Measurements from ENCODE around the gene COL20A1. TPM values are rescaled to one million over a fixed set of nuclear protein-coding genes. Genes with fewer than 3 reads are reported as not detected.

Gene COL20A1
- total RNA-seq, 4 donors from 2014 or later, result 0.20 to 0.44 TPM; not detected in 2

GRCh38 chr20:63367446-63368055 lies 74.6 kb downstream of the COL20A1 start:
- no peaks in the 10 kb centered on the region for H3K9me3 ChIP-seq
- H3K4me1 ChIP-seq, result no peaks in the 10 kb centered on the region
- DNase-seq (ENCODE audit: low spot score in 2 of 2), result no peak
- no peak overlapping the region for H3K27ac ChIP-seq
- TF ChIP-seq POLR2A (IDR thresholded peaks at IDR 0.05) (no peak), CTCF (IDR thresholded peaks at IDR 0.05) (no peak), EP300 (IDR thresholded peaks at IDR 0.05) (no peak)
- no peak overlapping the region for H3K4me3 ChIP-seq
- H3K36me3 ChIP-seq, result no peaks in the 10 kb centered on the region
- H3K27me3 ChIP-seq, result peaks cover 0 to 81% of the 10 kb centered on the region in 2 donors
- 32 to 46% methylated on average over 16 to 21 of the region's 24 CpGs for WGBS, 2 donors

DNA sequence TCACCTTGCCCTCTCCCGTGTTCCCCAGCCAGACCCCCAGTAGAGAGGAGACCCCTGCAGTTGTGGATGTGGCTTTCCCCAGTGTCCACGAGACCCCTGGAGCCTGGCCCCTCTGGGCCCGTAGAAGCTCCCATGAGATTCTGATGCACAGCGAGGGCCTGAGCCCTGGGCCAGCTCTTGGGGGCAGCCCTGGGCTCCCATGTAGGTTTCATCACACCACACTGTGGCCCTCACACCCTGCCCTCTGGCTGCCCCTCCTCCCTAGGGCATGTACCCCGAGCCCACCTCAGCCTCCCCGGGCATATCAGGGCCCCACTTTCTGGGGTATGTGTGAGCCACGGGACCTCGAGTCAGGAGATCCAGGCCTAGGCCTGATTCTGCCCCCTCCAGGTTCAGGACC lies 75.2 kb downstream of the COL20A1 start:
- Histone ChIP-seq H3K27me3 (peaks cover 0 to 81% of the 10 kb centered on the region in 2 donors), H3K36me3 (no peaks in the 10 kb centered on the region), H3K9me3 (no peaks in the 10 kb centered on the region), H3K4me3 (no peak overlapping the region), H3K27ac (no peak overlapping the region), H3K4me1 (no peaks in the 10 kb centered on the region)
- WGBS, 2 donors, result 73 to 86% methylated on average over 6 to 8 of the region's 8 CpGs
- TF ChIP-seq POLR2A (IDR thresholded peaks at IDR 0.05), result no peak
- no peak for TF ChIP-seq EP300 (IDR thresholded peaks at IDR 0.05)
- no peak for TF ChIP-seq CTCF (IDR thresholded peaks at IDR 0.05)
- no peak for DNase-seq (ENCODE audit: low spot score in 2 of 2)

DNA sequence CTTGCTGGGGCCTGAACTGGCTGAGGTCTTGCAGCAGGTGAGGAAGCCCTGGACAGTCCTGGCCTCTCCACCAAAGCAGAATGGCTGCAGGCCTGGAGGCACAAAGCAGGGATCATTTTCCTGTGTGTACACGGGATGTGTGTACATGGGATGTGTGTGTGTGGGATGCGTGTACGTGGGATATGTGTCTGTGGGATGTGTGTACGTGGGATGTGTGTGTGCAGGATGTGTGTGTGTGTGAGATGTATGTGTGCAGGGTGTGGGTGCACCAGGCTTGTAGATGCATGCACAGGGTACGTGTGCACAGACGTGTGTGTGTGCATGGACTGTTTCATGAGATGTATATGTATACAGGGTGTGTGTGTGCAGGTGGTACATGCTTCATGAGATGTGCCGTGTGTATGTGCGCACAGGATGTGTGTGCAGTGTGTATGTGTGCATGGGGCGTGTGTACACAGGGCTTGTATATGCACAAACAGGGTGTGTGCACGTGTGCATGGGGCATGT lies 76.1 kb downstream of the COL20A1 start:
- H3K4me1 ChIP-seq, result no peaks in the 10 kb centered on the region
- H3K27me3 ChIP-seq, result peaks cover 0 to 81% of the 10 kb centered on the region in 2 donors
- 88 to 93% methylated on average over 10 of the region's 10 CpGs for WGBS, 2 donors
- no peaks in the 10 kb centered on the region for H3K9me3 ChIP-seq
- H3K4me3 ChIP-seq, result no peak overlapping the region
- H3K27ac ChIP-seq, result no peak overlapping the region
- TF ChIP-seq CTCF (IDR thresholded peaks at IDR 0.05) (no peak), POLR2A (IDR thresholded peaks at IDR 0.05) (no peak), EP300 (IDR thresholded peaks at IDR 0.05) (no peak)
- no peak for DNase-seq (ENCODE audit: low spot score in 2 of 2)
- H3K36me3 ChIP-seq, result no peaks in the 10 kb centered on the region

DNA sequence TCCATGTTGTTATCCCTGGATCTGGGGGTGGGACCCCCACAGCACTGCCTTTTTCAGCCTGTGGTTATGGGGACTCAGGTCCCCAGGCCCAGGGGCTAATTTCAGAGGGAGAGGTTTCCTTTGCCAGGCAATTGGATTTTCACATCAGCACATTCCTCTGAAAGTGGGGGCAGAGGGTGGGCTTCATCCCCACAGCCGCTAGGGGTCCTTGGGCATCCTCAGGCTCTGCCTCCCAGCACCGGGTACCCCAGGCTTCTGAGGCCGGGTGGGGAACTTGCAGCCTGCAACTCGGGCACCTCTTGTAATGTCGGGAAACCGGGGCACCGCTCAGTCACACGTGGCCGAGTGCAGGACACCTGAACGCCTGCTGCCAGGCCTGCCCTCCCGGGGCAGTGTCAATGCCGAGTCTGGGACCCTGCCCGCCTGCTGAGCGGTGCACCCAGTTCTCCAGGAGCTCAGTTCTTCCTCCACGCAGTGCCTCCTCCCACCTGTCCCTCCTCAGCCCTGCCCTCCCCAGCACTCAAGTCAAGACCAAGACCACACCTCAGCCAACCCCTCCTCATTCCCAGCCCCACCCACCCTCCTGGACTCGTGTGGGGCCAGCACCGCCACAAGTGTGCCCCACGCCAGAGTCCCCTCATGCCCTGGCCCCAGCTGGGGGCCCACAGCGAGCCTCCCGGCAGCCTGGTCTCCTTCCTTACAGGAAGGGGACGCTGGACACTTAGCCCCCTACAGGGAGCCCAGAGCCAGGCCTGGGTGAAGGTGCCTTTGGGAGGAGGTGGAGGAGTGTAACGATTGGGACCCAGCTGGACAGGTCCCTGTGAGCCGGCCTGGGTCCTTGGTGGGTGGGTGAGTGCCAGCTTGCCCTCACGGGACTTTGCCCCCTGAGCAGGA lies 77.0 kb downstream of the COL20A1 start:
- TF ChIP-seq CTCF (IDR thresholded peaks at IDR 0.05) (no peak), EP300 (IDR thresholded peaks at IDR 0.05) (no peak), POLR2A (IDR thresholded peaks at IDR 0.05) (no peak)
- DNase-seq (ENCODE audit: low spot score in 2 of 2), result no peak
- Histone ChIP-seq H3K36me3 (no peaks in the 10 kb centered on the region), H3K27me3 (peaks cover 0 to 81% of the 10 kb centered on the region in 2 donors), H3K4me1 (no peaks in the 10 kb centered on the region), H3K27ac (no peak overlapping the region), H3K4me3 (no peak overlapping the region), H3K9me3 (no peaks in the 10 kb centered on the region)
- WGBS, 2 donors, result 58 to 67% methylated on average over 9 to 22 of the region's 24 CpGs

Measured in tibial nerve (tissue), 4 donors.